Testis (tissue), 2 donors: Measurements from ENCODE around the gene SLC7A5.

Experiments used
- CTCF ChIP-seq, 3 experiments: fragments of 450-650 bp in 2 of 3; fragments of 200-600 bp in 1 of 3; sonication (generic) in 1 of 3; IDR thresholded peaks; one replicate each; pipeline ENCODE4 v1.5.1; 2016 to 2019; ENCODE audit warnings: antibody characterized with exemption in 3 of 3, mild to moderate bottlenecking in 2 of 3, moderate library complexity in 1 of 3
- POLR2A ChIP-seq: fragments of 450-650 bp; IDR thresholded peaks from one replicate; pipeline ENCODE4 v1.6.1; 2017; ENCODE audit warnings: antibody characterized with exemption, mild to moderate bottlenecking, moderate library complexity

- TF ChIP-seq POLR2A = no peak
- no peak for TF ChIP-seq CTCF (IDR thresholded peaks at IDR 0.05)
Observed at GRCh38 chr16:87849419-87850008, 19.8 kb downstream of the SLC7A5 start.
